Upper lobe of right lung (tissue), 1 donor: ENCODE results near the gene AGK. TPM values are rescaled to one million over a fixed set of nuclear protein-coding genes. Genes with fewer than 3 reads are reported as not detected.
"Not testable (repeated sequence)": the region's sequence is repeated elsewhere in the genome, so short reads cannot be mapped to it uniquely, and the experiment has no call there.

Experiments
- ATAC-seq: fragments of 200-7000 bp; cut with Tn5 transposase; one replicate; pipeline ENCODE4 v1.9.1; 2020; ENCODE audit warnings: mild to moderate bottlenecking, moderate library complexity
- DNase-seq: peaks from one replicate; pipeline ENCODE4 v3.0.0-alpha.2; 2020
- H3K27ac ChIP-seq: fragments of 200-600 bp; one replicate; pipeline ENCODE4 v1.8.0; 2022
- H3K27me3 ChIP-seq: fragments of 200-600 bp; one replicate; pipeline ENCODE4 v1.8.0; 2022; ENCODE audit warnings: mild to moderate bottlenecking
- H3K36me3 ChIP-seq: fragments of 200-600 bp; one replicate; pipeline ENCODE4 v1.8.0; 2022
- H3K4me1 ChIP-seq: fragments of 200-600 bp; one replicate; pipeline ENCODE4 v1.8.0; 2022
- H3K4me3 ChIP-seq: fragments of 200-600 bp; one replicate; pipeline ENCODE4 v1.8.0; 2022; ENCODE audit warnings: mild to moderate bottlenecking
- H3K9me3 ChIP-seq: fragments of 200-600 bp; one replicate; pipeline ENCODE4 v1.8.0; 2022
- intact Hi-C: fragments of 100-400 bp; cut with DNase I; formaldehyde crosslinking; loops from one replicate; pipeline ENCODE4 v1.11.0; 2022
- total RNA-seq: library from RNA; stranded (reverse); fragmentation: NEBNext Ultra II Directional; extraction: Animal tissue kit (Norgen Biotek cat#: 25700); gene quantifications from one replicate; pipeline ENCODE4 v1.2.1, GENCODE V29; 2021
- TF ChIP-seq, protein P1 (sequence below): fragments of 200-600 bp; IDR thresholded peaks from one replicate; pipeline ENCODE4 v1.8.0; 2022; ENCODE audit warnings: antibody characterized with exemption
- donor health status: DM: no; HTN: yes; CAD: no; lungs with severe emphysema.

The AGK gene
- total RNA-seq, 1 donor from 2014 or later = 17.5 TPM

DNA sequence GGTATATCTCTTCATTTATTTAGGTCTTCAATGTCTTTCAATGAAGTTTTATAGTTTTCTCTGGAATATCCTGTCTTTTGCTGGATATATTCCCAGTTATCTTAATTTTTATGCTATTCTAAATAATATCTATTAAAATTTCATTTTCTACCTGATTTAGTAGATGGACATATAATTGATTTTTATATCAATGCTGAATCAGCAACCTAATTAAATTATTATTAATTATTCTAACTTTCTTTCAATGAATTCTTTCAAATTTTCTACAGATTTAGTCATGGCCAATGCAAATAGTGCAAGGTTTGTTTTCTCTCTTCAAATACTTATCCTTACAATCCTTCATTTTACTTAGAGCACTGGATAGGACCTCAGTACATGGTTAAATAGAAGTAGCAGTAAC lies 94.0 kb downstream of the AGK start:
- no peak for DNase-seq
- TF ChIP-seq, protein P1, sequence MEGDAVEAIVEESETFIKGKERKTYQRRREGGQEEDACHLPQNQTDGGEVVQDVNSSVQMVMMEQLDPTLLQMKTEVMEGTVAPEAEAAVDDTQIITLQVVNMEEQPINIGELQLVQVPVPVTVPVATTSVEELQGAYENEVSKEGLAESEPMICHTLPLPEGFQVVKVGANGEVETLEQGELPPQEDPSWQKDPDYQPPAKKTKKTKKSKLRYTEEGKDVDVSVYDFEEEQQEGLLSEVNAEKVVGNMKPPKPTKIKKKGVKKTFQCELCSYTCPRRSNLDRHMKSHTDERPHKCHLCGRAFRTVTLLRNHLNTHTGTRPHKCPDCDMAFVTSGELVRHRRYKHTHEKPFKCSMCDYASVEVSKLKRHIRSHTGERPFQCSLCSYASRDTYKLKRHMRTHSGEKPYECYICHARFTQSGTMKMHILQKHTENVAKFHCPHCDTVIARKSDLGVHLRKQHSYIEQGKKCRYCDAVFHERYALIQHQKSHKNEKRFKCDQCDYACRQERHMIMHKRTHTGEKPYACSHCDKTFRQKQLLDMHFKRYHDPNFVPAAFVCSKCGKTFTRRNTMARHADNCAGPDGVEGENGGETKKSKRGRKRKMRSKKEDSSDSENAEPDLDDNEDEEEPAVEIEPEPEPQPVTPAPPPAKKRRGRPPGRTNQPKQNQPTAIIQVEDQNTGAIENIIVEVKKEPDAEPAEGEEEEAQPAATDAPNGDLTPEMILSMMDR = no peak
- Histone ChIP-seq H3K27me3 (no peaks in the 10 kb centered on the region), H3K27ac (no peak overlapping the region), H3K9me3 (no peaks in the 10 kb centered on the region), H3K36me3 (peaks cover 20% of the 10 kb centered on the region), H3K4me3 (no peak overlapping the region), H3K4me1 (no peaks in the 10 kb centered on the region)
- ATAC-seq = no peak
- intact Hi-C loops = no loop called here

DNA sequence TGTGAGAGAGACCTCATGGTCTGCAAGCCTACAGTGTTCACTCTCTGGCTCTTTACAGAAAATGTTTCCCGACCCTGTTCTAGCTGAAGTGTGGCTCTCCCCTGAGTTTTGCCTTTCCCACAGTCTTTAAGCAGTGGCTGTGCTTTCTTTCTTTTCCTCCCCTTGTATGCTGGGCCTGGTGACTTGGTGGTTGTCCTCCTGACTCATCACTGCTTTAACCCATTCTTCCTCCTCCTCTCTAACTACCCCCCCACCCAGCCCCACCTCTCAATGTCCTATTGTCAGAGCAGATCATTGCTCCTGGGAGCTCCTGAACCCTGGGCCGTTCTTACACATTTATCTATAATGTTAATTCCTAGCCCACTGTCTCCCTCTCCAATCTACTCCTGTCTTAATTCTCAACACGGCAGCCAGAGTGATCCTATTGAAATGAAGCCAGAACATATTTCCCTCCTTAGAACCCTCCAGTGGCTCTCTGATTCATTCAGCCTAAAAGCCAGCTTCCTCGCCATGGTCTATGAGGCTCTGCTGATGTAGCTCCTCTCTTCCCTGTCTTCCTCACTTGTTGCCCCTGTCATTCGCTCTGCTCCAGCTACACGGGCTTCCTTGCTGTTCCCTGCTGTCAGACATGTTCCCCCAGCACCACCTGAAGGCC lies 95.7 kb downstream of the AGK start:
- no peaks in the 10 kb centered on the region for H3K9me3 ChIP-seq
- no peak for DNase-seq
- peaks cover 10% of the 10 kb centered on the region for H3K36me3 ChIP-seq
- TF ChIP-seq, protein P1 = no peak
- H3K27ac ChIP-seq = no peak overlapping the region
- no peaks in the 10 kb centered on the region for H3K4me1 ChIP-seq
- no peak for ATAC-seq
- intact Hi-C loops = no loop called here
- no peaks in the 10 kb centered on the region for H3K27me3 ChIP-seq
- H3K4me3 ChIP-seq = no peak overlapping the region

DNA sequence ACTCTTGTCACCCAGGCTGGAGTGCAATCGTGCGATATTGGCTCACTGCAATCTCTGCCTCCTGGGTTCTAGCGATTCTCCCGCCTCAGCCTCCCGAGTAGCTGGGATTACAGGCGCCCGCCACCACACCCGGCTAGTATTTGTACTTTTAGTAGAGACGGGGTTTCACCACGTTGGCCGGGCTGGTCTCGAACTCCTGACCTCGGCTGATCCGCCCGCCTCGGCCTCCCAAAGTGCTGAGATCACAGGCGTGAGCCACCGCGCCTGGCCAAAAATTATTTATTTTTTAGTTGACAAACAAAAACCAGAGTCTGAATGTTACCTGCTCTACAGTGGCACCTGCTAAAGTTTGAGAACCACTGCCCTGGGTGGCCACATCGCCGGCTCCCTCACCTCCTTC lies 96.5 kb downstream of the AGK start:
- H3K36me3 ChIP-seq = peaks cover 10% of the 10 kb centered on the region
- H3K4me1 ChIP-seq, H3K27me3 ChIP-seq, H3K27ac ChIP-seq, intact Hi-C loops, DNase-seq, H3K4me3 ChIP-seq, H3K9me3 ChIP-seq, ATAC-seq: not testable (repeated sequence)

DNA sequence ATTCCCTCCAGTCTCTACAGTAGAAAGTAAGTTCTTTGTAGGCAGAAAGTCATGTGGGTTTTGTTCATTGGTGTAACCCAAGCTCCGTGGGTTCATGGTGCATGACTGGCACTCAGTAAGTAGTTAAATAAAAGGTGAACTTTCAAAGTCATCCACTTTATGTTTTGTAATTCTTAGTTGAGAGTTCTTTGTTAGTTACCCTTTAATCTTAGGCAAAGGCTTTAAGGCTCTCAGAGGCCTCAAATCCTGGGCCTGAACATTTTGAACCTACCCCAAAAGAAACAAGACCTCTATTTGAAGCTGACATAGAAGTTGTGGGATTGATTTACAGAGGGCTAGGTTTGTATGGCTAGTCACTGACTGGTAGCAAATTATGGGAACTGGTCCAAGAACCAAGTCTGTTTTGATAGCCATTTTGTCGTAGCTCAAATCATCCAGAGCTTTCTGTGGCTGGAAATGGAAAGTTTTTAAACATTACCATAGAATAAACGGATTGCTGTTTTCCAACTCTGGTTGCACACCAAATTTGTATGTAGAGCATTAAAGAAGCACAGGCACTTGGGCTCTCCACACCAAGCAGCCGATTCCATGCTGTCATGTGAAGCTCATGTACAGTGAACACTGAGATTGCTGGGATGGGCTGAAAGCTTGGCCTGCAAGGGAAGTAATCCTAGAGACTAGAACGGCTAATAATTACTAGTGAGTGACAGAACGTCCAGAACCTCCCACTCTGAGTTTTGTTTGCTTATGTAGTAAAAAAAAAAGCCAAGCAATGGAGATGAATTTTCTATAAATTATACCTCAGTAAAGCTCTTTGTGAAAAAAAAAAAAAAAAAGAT lies 97.3 kb downstream of the AGK start:
- Histone ChIP-seq H3K27me3 (no peaks in the 10 kb centered on the region), H3K4me3 (no peak overlapping the region), H3K27ac (no peak overlapping the region), H3K9me3 (no peaks in the 10 kb centered on the region), H3K36me3 (peaks cover 16% of the 10 kb centered on the region), H3K4me1 (no peaks in the 10 kb centered on the region)
- ATAC-seq (no peak), DNase-seq (no peak)
- intact Hi-C loops = no loop called here
- TF ChIP-seq, protein P1 = no peak

DNA sequence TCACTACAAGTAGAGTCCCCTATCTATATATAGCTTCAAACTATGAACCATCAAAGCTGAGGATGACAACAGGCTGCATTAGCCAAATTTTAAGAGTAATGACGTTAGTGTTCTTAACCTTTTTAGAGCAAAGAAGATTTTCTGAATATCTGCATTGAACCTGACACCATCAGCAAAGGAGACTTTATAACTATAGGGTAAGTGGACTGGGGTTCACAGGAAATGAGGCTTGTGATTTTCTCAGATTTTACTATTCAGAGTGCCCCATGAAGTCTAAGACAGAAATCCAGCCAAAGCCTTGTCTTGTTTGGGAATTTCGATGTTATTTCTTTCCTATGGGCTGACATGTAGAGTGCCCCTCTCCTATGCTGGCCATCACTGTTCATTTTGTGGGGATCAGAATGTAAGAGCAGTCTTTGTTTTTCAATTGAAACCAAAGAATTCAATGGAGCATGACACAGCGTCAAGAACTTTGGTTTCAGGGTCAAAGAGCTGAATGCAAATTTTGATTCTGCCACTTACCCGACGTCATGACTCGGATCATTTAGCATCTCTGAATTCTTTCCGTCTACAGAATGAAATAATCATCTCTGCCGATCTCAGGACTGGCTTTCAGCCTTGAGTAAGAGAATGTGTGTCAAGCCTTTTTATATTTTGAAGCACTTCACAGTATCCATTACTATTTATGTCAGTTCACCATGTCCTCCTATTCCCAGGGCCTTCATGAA lies 98.1 kb downstream of the AGK start:
- TF ChIP-seq, protein P1 = no peak
- Histone ChIP-seq H3K27me3 (no peaks in the 10 kb centered on the region), H3K36me3 (peaks cover 16% of the 10 kb centered on the region), H3K27ac (no peak overlapping the region), H3K4me1 (no peaks in the 10 kb centered on the region), H3K4me3 (no peak overlapping the region), H3K9me3 (no peaks in the 10 kb centered on the region)
- intact Hi-C loops = no loop called here
- DNase-seq (no peak), ATAC-seq (no peak)
